Central memory CD4-positive, alpha-beta T cell (primary cell): ENCODE data around the gene CCNQ.
"Not testable (repeated sequence)": the region's sequence is repeated elsewhere in the genome, so short reads cannot be mapped to it uniquely, and the experiment has no call there.

Experiments
- DNase-seq: peaks from one replicate; pipeline ENCODE4 v3.0.0; 2022

The CCNQ gene

GRCh38 chrX:153622661-153623309 is 23.8 kb upstream of the CCNQ start:
- DNase-seq, result no peak

GRCh38 chrX:153621949-153622598 is 23.1 kb upstream of the CCNQ start:
- no peak for DNase-seq

GRCh38 chrX:153620576-153620975 is 21.6 kb upstream of the CCNQ start:
- no peak for DNase-seq

- DNase-seq, result peak; percentile 11
These were observed 15.9 kb upstream of the CCNQ start for GRCh38 chrX:153614818-153615217.

GRCh38 chrX:153612413-153612812 is 13.5 kb upstream of the CCNQ start:
- no peak for DNase-seq

GRCh38 chrX:153611298-153612095 is 12.6 kb upstream of the CCNQ start:
- DNase-seq, result no peak

- no peak for DNase-seq
These were observed 11.9 kb upstream of the CCNQ start for GRCh38 chrX:153610836-153611213.

- DNase-seq, result peak; percentile 65
These were observed 11.2 kb upstream of the CCNQ start for GRCh38 chrX:153609917-153610835.

GRCh38 chrX:153608806-153609205 is 9.9 kb upstream of the CCNQ start:
- no peak for DNase-seq

- DNase-seq, result no peak
These were observed 9.4 kb upstream of the CCNQ start for GRCh38 chrX:153608376-153608775.

GRCh38 chrX:153606503-153606902 is 7.6 kb upstream of the CCNQ start:
- no peak for DNase-seq

GRCh38 chrX:153604666-153605380 is 5.9 kb upstream of the CCNQ start:
- DNase-seq, result not testable (repeated sequence)

GRCh38 chrX:153603131-153603656 is 4.3 kb upstream of the CCNQ start:
- no peak for DNase-seq

- no peak for DNase-seq
These were observed 3.7 kb upstream of the CCNQ start for GRCh38 chrX:153602601-153603000.

GRCh38 chrX:153601511-153602110 is 2.7 kb upstream of the CCNQ start:
- no peak for DNase-seq

- no peak for DNase-seq
These were observed 2.0 kb upstream of the CCNQ start for GRCh38 chrX:153600921-153601320.

GRCh38 chrX:153600032-153600373 is 1.1 kb upstream of the CCNQ start:
- DNase-seq, result no peak

GRCh38 chrX:153599192-153600031 is 473 bp upstream of the CCNQ start:
- peak; percentile 85 for DNase-seq

- no peak for DNase-seq
These were observed 1.8 kb downstream of the CCNQ start for GRCh38 chrX:153596981-153597750.
